SK-N-MC (cell line): Measurements from ENCODE around the gene PTPRJ.
"Not testable (repeated sequence)": the region's sequence is repeated elsewhere in the genome, so short reads cannot be mapped to it uniquely, and the experiment has no call there.

Experiments used
- DNase-seq: peaks from one replicate; pipeline ENCODE4 v3.0.0-alpha.2; 2011; ENCODE audit warnings: low read depth, low spot score
- H3K27ac ChIP-seq: fragments of 200-600 bp; sonication (generic); 2 replicates; pipeline ENCODE4 v1.5.1; 2016; ENCODE audit warnings: mixed run types
- H3K36me3 ChIP-seq: fragments of 200-600 bp; sonication (generic); 2 replicates; pipeline ENCODE4 v1.6.1; 2017; ENCODE audit warnings: antibody characterized with exemption, low read length, mixed read lengths; ENCODE audit not compliant: insufficient read depth
- H3K4me3 ChIP-seq: fragments of 200-600 bp; sonication (generic); 2 replicates; pipeline ENCODE4 v1.5.1; 2016
- H3K9ac ChIP-seq: fragments of 200-600 bp; sonication (generic); 2 replicates; pipeline ENCODE4 v1.8.0; 2017; ENCODE audit warnings: mixed run types, mixed read lengths; ENCODE audit not compliant: insufficient read length
- H3K9me3 ChIP-seq: fragments of 200-600 bp; sonication (generic); 2 replicates; pipeline ENCODE4 v1.6.1; 2017; ENCODE audit warnings: low read depth, mild to moderate bottlenecking, antibody characterized with exemption, low read length, moderate library complexity, mixed read lengths
- EZH2 ChIP-seq: fragments of 200-600 bp; sonication (generic); IDR thresholded peaks from one replicate; pipeline ENCODE4 v1.6.1; 2017; ENCODE audit warnings: antibody characterized with exemption
- FOXP2 ChIP-seq: optimal IDR thresholded peaks from 2 replicates; pipeline ENCODE3; 2011; ENCODE audit warnings: mild to moderate bottlenecking, moderate library complexity; ENCODE audit not compliant: insufficient read depth; ENCODE audit errors: extremely low read length, control extremely low read depth
- POLR2AphosphoS5 ChIP-seq: IDR thresholded peaks from 2 replicates; pipeline ENCODE4 v1.6.1; 2012; ENCODE audit warnings: mild to moderate bottlenecking, low read depth, low read length, borderline replicate concordance

The PTPRJ gene

DNA sequence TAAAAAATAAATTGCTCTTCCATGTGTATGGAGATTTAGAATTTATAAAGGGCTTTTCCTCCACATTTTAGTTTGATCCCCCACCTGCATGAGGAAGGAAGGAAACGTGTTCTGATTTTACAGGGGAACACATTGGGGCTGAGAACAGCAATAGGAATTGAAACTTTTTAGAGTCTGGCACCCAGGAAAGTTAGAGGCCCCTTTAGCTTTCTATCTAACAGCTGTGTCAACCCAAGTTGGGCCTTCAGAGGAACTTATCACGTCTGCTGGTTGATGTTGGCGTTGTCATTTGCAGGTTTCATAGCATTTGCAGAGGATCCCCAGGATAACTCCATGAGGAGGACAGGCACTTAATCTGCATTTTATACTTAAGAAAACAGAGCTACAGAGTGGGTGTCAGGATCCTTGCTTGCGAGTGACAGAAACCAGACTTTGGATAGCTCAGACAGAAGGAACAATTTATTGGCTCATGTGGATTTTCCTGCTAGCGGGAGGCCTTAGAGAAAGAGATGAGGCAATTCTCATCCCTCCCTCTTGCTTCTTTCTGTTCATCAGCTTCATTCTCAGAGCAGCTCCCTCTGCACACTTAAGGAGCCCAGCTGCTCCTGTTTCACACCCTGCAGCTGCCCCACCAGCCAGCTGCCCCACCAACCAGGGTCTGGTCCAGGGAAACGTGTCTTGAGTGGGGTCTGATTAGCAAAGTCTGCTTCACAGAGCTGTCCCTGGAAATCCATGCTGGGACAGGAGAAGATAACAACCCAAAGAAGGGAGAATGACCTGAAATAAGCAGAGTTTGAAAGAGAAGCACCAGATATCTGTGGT is 143.8 kb downstream of the PTPRJ start:
- TF ChIP-seq POLR2AphosphoS5 (no peak), FOXP2 (no peak), EZH2 (no peak)
- Histone ChIP-seq H3K9ac (no peak overlapping the region), H3K36me3 (no peaks in the 10 kb centered on the region), H3K27ac (no peak overlapping the region), H3K9me3 (no peaks in the 10 kb centered on the region), H3K4me3 (no peak overlapping the region)
- no peak for DNase-seq

DNA sequence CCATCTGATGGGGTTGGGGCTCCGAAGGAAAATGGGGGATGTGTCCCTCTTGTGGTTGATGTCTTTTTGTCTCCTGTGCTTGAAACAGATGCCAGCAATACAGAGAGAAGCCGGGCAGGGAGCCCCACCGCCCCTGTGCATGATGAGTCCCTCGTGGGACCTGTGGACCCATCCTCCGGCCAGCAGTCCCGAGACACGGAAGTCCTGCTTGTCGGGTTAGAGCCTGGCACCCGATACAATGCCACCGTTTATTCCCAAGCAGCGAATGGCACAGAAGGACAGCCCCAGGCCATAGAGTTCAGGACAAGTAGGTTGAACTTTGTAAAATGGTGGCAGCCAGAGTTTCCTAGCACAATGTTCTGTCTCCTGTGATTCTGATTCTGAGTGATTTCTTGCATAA is 144.5 kb downstream of the PTPRJ start:
- Histone ChIP-seq H3K9me3 (no peaks in the 10 kb centered on the region), H3K27ac (no peak overlapping the region), H3K9ac (no peak overlapping the region), H3K36me3 (no peaks in the 10 kb centered on the region), H3K4me3 (no peak overlapping the region)
- no peak for DNase-seq
- TF ChIP-seq FOXP2, result no peak
- no peak for TF ChIP-seq POLR2AphosphoS5
- no peak for TF ChIP-seq EZH2

DNA sequence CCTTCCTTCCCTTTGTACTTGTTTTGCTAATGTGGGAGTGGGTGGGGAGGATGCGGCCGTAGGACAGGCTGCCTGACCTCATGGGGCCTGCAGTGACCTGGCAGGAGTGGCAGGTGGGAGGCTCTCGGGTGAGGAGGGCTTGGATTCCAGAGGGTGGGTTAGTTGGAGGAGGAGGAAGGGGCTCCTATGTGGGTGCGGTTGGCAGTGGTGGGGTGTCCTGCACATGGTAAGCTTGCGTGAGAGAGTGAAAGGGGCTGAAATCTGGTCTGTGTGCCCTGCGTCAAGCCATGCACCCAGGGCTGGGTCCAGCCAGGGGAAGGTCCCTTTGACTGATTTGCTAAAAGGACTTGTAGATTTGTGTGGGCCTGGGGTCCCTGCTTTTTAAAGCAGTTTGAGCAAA is 145.5 kb downstream of the PTPRJ start:
- Histone ChIP-seq H3K27ac (no peak overlapping the region), H3K4me3 (no peak overlapping the region), H3K36me3 (no peaks in the 10 kb centered on the region), H3K9me3 (no peaks in the 10 kb centered on the region), H3K9ac (no peak overlapping the region)
- DNase-seq, result no peak
- TF ChIP-seq FOXP2 (no peak), POLR2AphosphoS5 (no peak), EZH2 (no peak)

- TF ChIP-seq EZH2 (no peak), POLR2AphosphoS5 (no peak), FOXP2 (no peak)
- no peak overlapping the region for H3K27ac ChIP-seq
- H3K9me3 ChIP-seq, result no peaks in the 10 kb centered on the region
- H3K4me3 ChIP-seq, result no peak overlapping the region
- no peak overlapping the region for H3K9ac ChIP-seq
- no peak for DNase-seq
- no peaks in the 10 kb centered on the region for H3K36me3 ChIP-seq
Observed at GRCh38 chr11:48127521-48128183, 147.3 kb downstream of the PTPRJ start.

DNA sequence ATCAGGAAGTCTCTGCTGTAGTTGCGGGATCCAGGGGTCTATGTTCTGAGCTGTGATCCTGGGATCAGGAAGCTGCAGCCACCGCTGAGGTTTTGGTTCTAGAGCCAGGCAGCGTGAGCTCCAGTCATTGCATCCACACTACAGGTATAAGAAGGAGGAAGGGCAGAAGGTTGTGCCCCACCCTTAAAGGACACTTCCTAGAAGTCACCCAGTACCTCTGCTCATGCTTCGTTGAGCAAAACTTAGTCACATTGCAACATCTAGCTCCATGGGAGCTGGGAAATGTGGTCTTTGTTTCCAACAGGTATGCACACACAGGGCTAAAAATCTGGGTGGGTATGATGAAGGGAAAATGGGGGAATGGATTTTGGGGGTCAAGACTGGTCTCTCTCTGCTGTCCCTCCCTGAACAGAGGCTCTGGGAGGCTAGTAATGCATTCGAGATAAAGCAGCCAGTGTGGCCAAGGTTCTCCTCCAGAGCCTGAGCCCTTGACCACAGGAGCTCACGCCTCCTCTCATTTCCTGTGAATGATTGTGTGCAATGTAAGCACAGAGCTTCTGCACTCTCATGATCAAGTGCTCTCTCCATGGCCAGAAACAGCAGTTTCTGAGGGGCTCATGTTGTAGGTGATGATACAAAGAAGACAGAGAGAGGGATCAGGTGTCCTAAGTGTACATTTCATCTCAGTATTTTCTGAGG is 149.5 kb downstream of the PTPRJ start:
- TF ChIP-seq POLR2AphosphoS5, result no peak
- no peak for TF ChIP-seq FOXP2
- TF ChIP-seq EZH2, result no peak
- Histone ChIP-seq H3K9me3 (no peaks in the 10 kb centered on the region), H3K9ac (no peak overlapping the region), H3K36me3 (no peaks in the 10 kb centered on the region), H3K27ac (no peak overlapping the region), H3K4me3 (no peak overlapping the region)
- DNase-seq, result no peak

DNA sequence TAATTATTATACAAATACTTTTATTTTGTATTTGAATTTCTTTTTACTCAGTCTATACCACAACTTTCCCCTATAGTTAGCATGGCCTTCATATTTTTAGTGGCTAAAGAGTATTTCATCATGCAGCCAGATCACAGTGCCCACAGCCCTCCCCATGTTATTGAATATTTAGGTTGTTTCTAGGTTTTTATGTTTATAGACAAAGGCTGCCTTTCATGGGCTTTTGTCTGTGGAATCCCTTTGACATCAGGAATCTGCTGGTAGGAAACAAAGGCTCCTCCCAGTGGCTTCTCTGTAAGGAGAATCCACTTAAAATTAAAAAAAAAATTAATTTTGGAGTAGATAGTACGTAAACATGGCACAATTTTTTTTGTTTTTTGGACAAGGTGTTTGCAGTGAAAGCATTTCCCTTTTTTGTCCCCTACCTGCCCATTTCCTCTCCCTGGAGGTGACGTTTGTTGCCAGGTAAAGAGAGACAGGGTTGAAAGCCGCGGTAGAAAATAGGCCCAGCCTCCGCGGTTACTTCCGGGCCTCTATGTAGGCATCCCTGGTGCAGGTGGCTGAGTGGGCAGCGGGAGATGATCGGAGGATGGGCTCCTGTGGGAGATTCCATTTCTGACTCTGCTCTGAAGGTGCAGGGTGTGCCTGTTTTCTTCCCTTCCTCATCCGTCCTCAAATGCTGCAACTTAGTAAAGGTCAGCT is 154.0 kb downstream of the PTPRJ start:
- H3K27ac ChIP-seq, result no peak overlapping the region
- H3K36me3 ChIP-seq, result no peaks in the 10 kb centered on the region

DNA sequence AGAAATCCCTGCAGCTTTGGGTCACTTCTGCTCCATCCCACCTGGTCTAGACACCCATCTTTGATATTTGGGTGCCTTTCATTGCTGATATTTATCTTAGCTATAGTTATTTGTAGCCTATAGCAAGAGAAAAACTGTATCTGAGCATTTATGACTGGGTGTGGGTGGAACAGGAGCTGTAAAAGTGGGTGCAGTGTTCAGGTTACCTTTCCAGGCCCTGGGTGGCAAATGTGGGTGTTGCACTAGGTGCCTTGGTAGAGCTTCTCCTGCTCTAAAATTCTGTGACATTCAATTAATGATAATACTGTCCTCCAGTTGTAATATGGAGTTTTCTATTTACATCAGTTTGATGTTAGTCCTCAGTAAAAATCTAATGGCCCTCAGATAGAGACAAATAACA is 157.9 kb downstream of the PTPRJ start:
- TF ChIP-seq FOXP2, result no peak
- TF ChIP-seq POLR2AphosphoS5, result no peak
- TF ChIP-seq EZH2, result no peak
- Histone ChIP-seq H3K27ac (no peak overlapping the region), H3K9me3 (no peaks in the 10 kb centered on the region), H3K9ac (no peak overlapping the region), H3K4me3 (no peak overlapping the region), H3K36me3 (no peaks in the 10 kb centered on the region)
- no peak for DNase-seq

More for the DNA sequence above, 154.0 kb downstream of the PTPRJ start:
- Histone ChIP-seq H3K9me3 (no peaks in the 10 kb centered on the region), H3K4me3 (no peak overlapping the region), H3K9ac (no peak overlapping the region)
- DNase-seq, result no peak
- TF ChIP-seq POLR2AphosphoS5 (no peak), EZH2 (no peak), FOXP2 (no peak)

DNA sequence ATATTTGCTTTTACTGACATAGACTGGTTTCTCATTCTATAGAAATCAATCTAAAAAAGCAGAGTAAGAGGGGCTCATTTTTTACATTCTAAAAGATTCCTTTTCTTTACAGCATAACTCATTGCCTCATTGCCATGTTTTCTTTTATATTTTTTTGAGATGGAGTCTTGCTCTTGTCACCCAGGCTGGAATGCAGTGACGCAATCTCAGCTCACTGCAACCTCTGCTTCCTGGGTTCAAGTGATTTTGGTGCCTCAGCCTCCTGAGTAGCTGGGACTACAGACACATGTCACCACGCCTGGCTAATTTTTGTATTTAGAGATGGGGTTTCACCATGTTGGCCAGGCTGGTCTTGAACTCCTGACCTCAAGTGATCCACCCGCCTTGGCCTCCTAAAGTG is 159.5 kb downstream of the PTPRJ start:
- H3K36me3 ChIP-seq, result not testable (repeated sequence)

More for the DNA sequence above, 159.5 kb downstream of the PTPRJ start:
- not testable (repeated sequence) for H3K27ac ChIP-seq, H3K9me3 ChIP-seq, DNase-seq, H3K9ac ChIP-seq, H3K4me3 ChIP-seq
